AG09309 (cell line): ENCODE results near the gene KCNAB2.

Source experiments
- DNase-seq: peaks from one replicate; pipeline ENCODE4 v3.0.0-alpha.2; 2010; ENCODE audit warnings: low read depth
- H3K4me3 ChIP-seq: 2 replicates; pipeline ENCODE4 v1.5.1; 2011; ENCODE audit warnings: mild to moderate bottlenecking, low read depth, low read length, moderate library complexity; ENCODE audit not compliant: control insufficient read depth
- CTCF ChIP-seq: IDR thresholded peaks from 2 replicates; pipeline ENCODE4 v1.5.1; 2011; ENCODE audit warnings: mild to moderate bottlenecking, low read depth, low read length, inconsistent platforms; ENCODE audit not compliant: insufficient read depth, control insufficient read depth; ENCODE audit errors: missing control alignments

Gene KCNAB2

GRCh38 chr1:6045561-6045960 lies at the start of gene KCNAB2:
KCNAB2 (plus strand) TSS chr1:6045888; CDS start chr1:6051537, 5,649 bp downstream.
- no peak for TF ChIP-seq CTCF
- no peak within 1 kb of the TSS for H3K4me3 ChIP-seq
- DNase-seq = no peak

- DNase-seq = no peak
- TF ChIP-seq CTCF = no peak
- H3K4me3 ChIP-seq = no peak overlapping the region
Measured at GRCh38 chr1:5996641-5997270, 48.9 kb upstream of the KCNAB2 start.

- DNase-seq = no peak
- TF ChIP-seq CTCF = no peak
- no peak overlapping the region for H3K4me3 ChIP-seq
Measured at GRCh38 chr1:5997316-5997715, 48.4 kb upstream of the KCNAB2 start.

- DNase-seq = no peak
- TF ChIP-seq CTCF = no peak
- no peak overlapping the region for H3K4me3 ChIP-seq
Measured at GRCh38 chr1:5998051-5998905, 47.4 kb upstream of the KCNAB2 start.

- DNase-seq = no peak
- no peak for TF ChIP-seq CTCF
- H3K4me3 ChIP-seq = no peak overlapping the region
Measured at GRCh38 chr1:5998906-5999301, 46.8 kb upstream of the KCNAB2 start.

GRCh38 chr1:5999711-6000443 lies 45.8 kb upstream of the KCNAB2 start:
- no peak for TF ChIP-seq CTCF
- DNase-seq = no peak
- no peak overlapping the region for H3K4me3 ChIP-seq
